ENCODE measurements around the gene PLA2G6. TPM values are rescaled to one million over a fixed set of nuclear protein-coding genes. Genes with fewer than 3 reads are reported as not detected.

The PLA2G6 gene
- total and polyA plus RNA-seq, 2 of the 13 experiments (the other 11 are each of a cell fraction or from before 2014, with no cell fraction given), result 4.8 to 11.5 TPM

GRCh38 chr22:38114484-38115398 is 66.9 kb downstream of the PLA2G6 start (continued):
- TF ChIP-seq HOMEZ (CRISPR knock-in tag; IDR thresholded peaks at IDR 0.05; ENCODE audit: low read depth) (no peak), ZNF292 (CRISPR knock-in tag; IDR thresholded peaks at IDR 0.05; ENCODE audit: borderline replicate concordance, low read depth) (no peak), SATB2 (CRISPR knock-in tag; IDR thresholded peaks at IDR 0.05) (no peak), ZNF775 (CRISPR knock-in tag; IDR thresholded peaks at IDR 0.05; ENCODE audit: borderline replicate concordance) (no peak), GATA4 (IDR thresholded peaks at IDR 0.05; ENCODE audit: borderline replicate concordance, low read depth) (no peak), ZBTB20 (CRISPR knock-in tag; IDR thresholded peaks at IDR 0.05; ENCODE audit: borderline replicate concordance, low read depth) (no peak), ZNF432 (CRISPR knock-in tag; IDR thresholded peaks at IDR 0.05; ENCODE audit: borderline replicate concordance) (no peak), ZFX (CRISPR knock-in tag; IDR thresholded peaks at IDR 0.05; ENCODE audit: low read depth) (peak; percentile 37; the same call in 1 of the 2 replicates), SMC3 (IDR thresholded peaks at IDR 0.05; ENCODE audit: low read length) (peak; percentile 10; the same call in 1 of the 2 replicates), TCF7L2 (IDR thresholded peaks at IDR 0.05; ENCODE audit: low read depth, low read length) (no peak), ZNF530 (CRISPR knock-in tag; IDR thresholded peaks at IDR 0.05; ENCODE audit: low read depth) (no peak), PHB2 (IDR thresholded peaks at IDR 0.05; ENCODE audit: partially characterized antibody) (no peak), FOXJ3 (CRISPR knock-in tag; IDR thresholded peaks at IDR 0.05; ENCODE audit: borderline replicate concordance) (no peak), STAG1 (CRISPR knock-in tag; IDR thresholded peaks at IDR 0.05) (peak; percentile 80), CCDC6 (CRISPR knock-in tag; IDR thresholded peaks at IDR 0.05) (no peak), ZNF589 (CRISPR knock-in tag; conservative IDR thresholded peaks at IDR 0.05) (no peak), HOXA5 (CRISPR knock-in tag; IDR thresholded peaks at IDR 0.05) (no peak), DBP (CRISPR knock-in tag; IDR thresholded peaks at IDR 0.05; ENCODE audit: not compliant biosample characterization) (no peak), ZNF670 (CRISPR knock-in tag; IDR thresholded peaks at IDR 0.05; ENCODE audit: borderline replicate concordance) (no peak), KLF16 (CRISPR knock-in tag; IDR thresholded peaks at IDR 0.05) (no peak), ZNF766 (CRISPR knock-in tag; IDR thresholded peaks at IDR 0.05; ENCODE audit: borderline replicate concordance) (no peak), RARG (CRISPR knock-in tag; IDR thresholded peaks at IDR 0.05; ENCODE audit: low read depth) (no peak), PTBP1 (IDR thresholded peaks at IDR 0.05; ENCODE audit: low read depth, low read length, poor library complexity, severe bottlenecking) (no peak), ZBTB26 (CRISPR knock-in tag; IDR thresholded peaks at IDR 0.05; ENCODE audit: borderline replicate concordance) (no peak), NCOA1 (CRISPR knock-in tag; IDR thresholded peaks at IDR 0.05) (no peak), PCBP1 (IDR thresholded peaks at IDR 0.05; ENCODE audit: borderline replicate concordance, low read depth, low read length) (no peak), ZNF552 (CRISPR knock-in tag; IDR thresholded peaks at IDR 0.05; ENCODE audit: borderline replicate concordance) (no peak), HNRNPL (IDR thresholded peaks at IDR 0.05; ENCODE audit: low read depth, low read length) (0 out of 2 replicates have a peak, but pooled peaks have one; percentile 41)
